Omental fat pad (tissue), 4 donors: ENCODE measurements around the gene PAMR1. TPM values are rescaled to one million over a fixed set of nuclear protein-coding genes. Genes with fewer than 3 reads are reported as not detected.

Source experiments
- ATAC-seq: fragments of 150-250 bp; one replicate; pipeline ENCODE4 v1.9.1; 2016; ENCODE audit warnings: mild to moderate bottlenecking, moderate library complexity; ENCODE audit not compliant: low FRiP score
- DNase-seq: peaks from one replicate; pipeline ENCODE4 v3.0.0-alpha.2; 2019; ENCODE audit warnings: low spot score
- total RNA-seq, 4 donors: library from RNA; depleted of rRNA; stranded (reverse); fragments of >200 nt; gene quantifications; one replicate each; pipeline ENCODE4 v1.1.0, GENCODE V29; 2016
- TF ChIP-seq, protein P1 (sequence below), 3 donors: fragments of 450-650 bp; IDR thresholded peaks; one replicate each; pipeline ENCODE4 v1.5.1; 2016 to 2017; ENCODE audit warnings: antibody characterized with exemption in 3 of 3, mild to moderate bottlenecking in 3 of 3, moderate library complexity in 2 of 3

The PAMR1 gene
- total RNA-seq, 4 donors from 2014 or later, result 7.0 to 34.3 (median 23.0) TPM

DNA sequence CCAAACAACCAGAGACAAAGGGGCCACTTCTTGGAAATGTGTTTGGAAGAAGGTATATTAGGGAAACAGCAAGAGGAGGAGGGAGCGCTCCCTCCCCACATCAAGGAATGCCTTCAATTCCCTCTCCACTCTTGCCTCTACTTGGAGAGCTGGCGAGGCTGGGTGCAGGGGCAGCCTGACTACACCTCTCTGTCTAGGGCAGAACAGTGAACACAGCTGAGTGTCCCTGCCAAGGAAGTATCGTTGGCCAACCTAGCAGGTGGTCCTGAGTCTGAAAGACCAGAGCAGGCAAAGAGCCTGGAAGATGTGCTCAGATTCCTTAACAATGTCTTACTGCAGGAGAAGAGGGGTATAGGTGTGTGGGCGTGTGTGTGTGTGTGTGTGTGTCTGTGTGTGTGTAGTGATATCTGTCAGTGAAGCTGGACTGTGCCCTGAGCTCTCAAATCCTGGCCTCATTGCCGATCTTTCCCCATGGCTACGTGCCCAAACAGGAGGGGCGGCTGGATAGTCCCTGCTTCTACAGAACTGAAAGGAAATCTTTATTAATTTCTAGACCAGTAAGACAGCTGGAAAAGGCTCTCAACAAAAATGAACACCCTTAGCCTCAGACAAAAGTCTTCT, 46.8 kb downstream of the PAMR1 start:
- no peak for ATAC-seq
- TF ChIP-seq, protein P1, sequence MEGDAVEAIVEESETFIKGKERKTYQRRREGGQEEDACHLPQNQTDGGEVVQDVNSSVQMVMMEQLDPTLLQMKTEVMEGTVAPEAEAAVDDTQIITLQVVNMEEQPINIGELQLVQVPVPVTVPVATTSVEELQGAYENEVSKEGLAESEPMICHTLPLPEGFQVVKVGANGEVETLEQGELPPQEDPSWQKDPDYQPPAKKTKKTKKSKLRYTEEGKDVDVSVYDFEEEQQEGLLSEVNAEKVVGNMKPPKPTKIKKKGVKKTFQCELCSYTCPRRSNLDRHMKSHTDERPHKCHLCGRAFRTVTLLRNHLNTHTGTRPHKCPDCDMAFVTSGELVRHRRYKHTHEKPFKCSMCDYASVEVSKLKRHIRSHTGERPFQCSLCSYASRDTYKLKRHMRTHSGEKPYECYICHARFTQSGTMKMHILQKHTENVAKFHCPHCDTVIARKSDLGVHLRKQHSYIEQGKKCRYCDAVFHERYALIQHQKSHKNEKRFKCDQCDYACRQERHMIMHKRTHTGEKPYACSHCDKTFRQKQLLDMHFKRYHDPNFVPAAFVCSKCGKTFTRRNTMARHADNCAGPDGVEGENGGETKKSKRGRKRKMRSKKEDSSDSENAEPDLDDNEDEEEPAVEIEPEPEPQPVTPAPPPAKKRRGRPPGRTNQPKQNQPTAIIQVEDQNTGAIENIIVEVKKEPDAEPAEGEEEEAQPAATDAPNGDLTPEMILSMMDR (IDR thresholded peaks at IDR 0.05), result no peak
- no peak for DNase-seq

DNA sequence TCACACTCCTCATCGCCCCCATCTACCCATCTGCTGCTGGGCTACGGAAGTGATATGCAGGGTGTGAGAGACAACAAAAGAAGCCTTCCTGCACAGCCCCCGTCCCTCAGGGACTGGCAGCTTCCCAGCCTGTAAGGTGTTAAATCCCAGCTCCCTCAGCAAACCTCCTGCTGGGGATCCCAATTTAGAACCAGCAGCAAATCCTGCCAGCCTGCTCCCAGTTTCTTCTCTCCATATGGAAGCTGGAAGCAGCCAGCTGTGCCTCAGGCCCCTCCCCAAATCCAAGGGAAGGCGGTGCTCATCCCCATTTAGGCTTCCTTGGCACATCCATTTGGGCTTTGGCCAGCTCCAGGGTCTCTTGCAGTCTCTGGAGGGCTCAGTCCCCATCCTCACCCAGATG, 47.5 kb downstream of the PAMR1 start:
- DNase-seq (no peak), ATAC-seq (no peak)
- TF ChIP-seq, protein P1 (IDR thresholded peaks at IDR 0.05), result no peak

DNA sequence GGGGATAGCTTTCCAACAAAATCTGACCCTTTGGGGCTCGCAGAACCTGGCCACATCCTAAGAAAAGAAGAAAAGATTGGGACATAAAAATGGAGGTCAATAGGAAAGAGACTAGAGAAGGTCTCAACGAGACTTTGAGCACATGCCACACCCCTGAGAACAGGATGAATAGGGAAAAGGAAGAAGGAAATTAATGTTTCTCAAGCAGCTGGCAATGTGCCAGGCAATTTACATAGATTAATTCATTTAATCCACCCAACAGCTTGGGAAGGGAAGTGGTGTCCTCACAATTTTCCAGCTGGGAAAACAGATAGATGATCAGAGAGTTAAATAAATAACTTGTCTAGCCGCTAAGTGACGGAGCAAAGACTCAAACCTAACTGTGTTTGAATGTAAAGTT, 50.7 kb downstream of the PAMR1 start:
- TF ChIP-seq, protein P1 (IDR thresholded peaks at IDR 0.05), result no peak
- ATAC-seq (no peak), DNase-seq (no peak)

DNA sequence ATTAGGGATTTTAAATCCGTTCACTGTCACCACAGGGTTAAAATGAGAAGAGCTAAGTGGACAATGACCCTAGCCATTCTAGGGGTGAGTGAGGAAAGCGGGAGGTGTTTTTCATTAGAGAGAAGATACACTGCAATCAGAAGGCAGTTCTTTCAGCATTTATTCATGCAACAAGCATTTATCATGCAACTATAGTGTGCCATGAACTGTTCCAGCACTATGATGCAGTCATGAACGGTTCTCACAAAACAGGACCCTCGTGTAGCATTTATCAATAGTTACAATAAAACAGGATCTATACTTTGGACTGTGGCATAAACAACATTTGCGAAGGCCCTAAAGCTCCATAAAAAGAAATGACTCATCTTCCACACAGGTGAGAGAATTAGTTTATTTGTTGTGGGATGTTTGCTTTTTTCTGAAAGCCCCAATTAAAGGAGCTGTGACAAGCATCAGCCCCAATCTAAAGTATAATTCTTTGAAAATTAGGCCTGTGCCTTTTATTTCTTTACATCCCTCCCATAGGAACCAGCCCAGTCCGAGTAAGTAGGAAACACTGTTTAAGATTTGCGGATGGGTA, 51.5 kb downstream of the PAMR1 start:
- no peak for ATAC-seq
- TF ChIP-seq, protein P1 (IDR thresholded peaks at IDR 0.05), result no peak
- no peak for DNase-seq

DNA sequence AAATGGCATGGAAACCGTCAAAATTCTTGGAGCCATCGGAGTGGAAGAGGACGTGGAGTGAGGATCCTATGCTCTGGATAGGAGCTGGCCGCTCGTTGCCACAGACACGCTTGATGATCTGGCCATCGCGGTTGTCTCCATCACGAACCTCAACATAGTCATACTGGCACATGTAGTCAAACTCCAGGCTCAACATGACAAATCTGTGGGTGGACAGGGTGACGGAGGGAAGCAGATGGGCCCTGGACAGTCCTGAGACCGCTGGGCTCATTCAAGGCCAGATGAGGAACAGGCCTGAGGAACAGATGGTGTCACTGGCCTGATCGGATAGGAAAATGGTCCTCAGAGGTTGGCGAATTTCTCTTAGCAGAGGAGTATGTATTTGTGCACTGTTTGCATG, 54.8 kb downstream of the PAMR1 start:
- DNase-seq, result no peak
- TF ChIP-seq, protein P1 (IDR thresholded peaks at IDR 0.05), result no peak
- no peak for ATAC-seq

DNA sequence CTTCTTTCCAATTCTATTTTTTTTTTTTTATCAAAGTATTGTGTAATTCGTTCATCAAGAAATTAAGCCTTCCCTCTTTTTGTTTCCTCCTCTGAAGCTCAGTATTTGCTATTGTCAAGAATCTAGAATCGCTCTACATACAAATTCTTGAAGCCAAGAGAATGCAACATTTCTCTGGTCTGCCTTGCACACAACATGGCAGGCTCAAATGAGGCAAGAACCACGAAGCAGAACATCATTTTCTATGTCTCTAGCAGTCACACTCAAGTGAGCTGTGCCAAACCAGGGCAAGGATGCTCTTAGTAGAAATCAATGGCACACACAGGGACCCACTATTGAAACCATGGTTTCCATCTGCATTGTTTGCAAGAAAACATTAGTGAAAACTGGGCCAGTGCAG, 59.4 kb downstream of the PAMR1 start:
- no peak for ATAC-seq
- TF ChIP-seq, protein P1 (IDR thresholded peaks at IDR 0.05), result no peak

DNA sequence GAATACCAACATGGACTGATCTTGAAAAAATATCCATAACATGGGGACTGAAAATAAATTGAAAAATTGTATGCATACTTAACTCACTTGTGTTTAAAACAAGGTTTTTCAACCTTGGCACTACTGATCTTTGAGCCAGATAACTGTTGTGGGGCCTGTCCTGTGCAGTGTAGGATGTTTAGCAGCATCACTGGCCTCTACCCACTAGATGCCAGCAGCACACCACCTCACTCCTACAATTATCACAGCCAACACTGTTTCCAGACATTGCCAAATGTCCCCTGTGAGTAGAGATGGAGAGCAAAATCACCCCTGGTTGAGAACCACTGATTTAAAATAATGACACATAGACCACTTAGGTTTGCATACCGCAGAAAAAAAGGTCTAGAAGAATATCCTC, 61.1 kb downstream of the PAMR1 start:
- TF ChIP-seq, protein P1 (IDR thresholded peaks at IDR 0.05), result no peak
- DNase-seq (no peak), ATAC-seq (no peak)

More for the DNA sequence above, 59.4 kb downstream of the PAMR1 start:
- no peak for DNase-seq
